NAMALWA (cell line): ENCODE results near the gene TMEM9.

Source experiments
- DNase-seq: peaks from one replicate; pipeline ENCODE4 v3.0.0-alpha.2; 2015; ENCODE audit warnings: low spot score

Gene TMEM9

DNA sequence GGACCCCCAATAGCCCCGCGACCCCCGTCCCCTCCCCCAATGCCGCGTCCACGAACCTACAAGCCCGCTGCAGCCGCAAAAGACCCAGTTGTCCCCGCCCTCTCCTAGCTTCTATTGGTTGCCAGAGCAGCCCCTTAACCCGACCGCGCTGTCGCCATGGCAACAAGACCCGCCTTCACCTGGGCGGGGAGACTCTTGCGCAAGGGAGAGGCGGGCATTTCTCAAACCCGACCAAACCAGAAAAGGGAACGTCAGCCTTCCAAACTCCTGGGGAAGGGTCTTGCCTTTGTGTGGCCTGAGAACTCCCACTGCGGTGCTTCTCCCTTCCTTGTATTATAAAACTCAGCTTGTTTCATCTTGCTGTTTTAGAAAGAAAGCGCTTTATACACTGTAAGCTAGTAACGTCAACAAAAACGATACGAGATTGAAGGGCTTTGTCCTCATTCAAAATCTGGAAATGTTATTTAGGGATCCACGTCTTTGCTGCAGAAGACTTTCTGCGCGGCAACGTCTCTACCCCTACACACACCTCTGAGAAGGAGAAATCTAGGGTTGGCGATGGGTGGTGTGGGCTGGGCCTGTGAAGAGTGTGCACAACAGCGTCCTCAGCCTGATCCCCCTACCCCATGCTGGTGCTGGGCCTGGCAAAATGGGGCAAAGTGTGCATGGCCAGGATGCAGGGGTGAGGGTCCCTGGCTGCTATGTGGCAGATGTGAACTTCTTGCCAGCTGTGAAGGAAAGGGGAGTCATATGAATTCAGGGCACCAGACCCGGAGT, at the start of gene TMEM9:
Gene TMEM9, minus strand, starts transcription at position 86 of the 777 bp plus-strand sequence. CDS start 551 bp downstream, outside the sequence.
- peak; percentile 97 for DNase-seq

DNA sequence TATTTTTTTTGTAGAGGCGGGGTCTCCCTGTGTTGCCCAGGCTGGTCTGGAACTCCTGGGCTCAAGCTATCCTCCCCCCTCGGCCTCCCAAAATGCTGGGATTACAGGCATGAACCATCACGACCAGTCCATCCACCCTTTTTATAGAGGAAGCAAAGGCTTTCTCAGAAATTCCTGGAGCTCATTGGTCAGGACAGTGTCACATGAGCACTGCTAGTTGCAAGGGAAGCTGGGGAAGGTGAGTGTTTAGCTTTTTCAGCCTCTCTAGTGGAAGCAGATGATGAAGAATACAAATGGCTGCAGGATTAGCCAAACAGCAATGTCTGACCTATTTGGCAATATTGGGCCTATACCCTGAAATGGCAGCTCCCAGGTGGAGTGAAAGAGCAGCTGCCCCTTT, 44.3 kb upstream of the TMEM9 start:
- no peak for DNase-seq

DNA sequence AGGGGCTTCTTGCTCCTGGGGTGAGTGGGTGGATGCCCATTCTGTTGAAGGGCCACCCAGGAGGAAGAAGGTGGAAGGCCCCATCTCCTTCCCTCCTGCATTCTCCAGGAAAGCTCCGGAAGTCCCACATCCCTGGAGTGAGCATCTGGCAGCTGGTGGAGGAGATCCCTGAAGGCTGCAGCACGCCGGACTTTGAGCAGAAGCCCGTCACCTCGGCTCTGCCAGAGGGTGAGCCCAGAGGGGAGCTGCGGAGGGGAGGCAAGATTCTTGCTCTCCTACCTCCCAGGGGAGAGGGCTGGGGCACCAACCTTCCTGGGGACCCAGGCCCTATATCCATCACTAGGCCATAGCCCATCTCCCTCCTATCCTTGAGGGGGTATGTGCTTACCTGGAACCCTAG, 39.8 kb upstream of the TMEM9 start:
- DNase-seq = no peak

DNA sequence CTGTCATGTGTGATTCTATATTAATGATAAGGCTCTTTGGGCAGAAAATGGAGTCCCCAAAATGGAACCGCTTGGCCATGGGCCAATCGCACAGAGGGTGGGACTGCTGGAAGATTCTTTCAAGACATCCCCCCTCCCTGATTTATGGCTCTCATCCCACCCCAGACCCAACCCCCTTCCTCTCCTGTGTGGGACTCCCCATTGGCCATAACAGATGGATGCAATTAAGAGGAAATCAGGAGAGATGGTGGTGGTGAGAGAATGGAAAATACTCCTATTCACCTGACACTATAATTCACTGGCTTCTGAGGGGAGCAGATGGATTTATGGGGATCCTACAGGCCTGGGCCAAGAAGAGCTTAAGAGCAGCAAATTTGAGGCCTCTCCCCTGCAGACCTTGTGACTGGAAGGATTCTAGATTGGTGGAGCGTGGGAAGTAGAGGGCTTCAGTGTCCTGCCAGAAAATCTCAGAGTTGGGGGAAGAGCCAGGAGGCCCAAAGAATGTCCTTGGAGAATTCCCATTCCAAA, 38.1 kb upstream of the TMEM9 start:
- no peak for DNase-seq

DNA sequence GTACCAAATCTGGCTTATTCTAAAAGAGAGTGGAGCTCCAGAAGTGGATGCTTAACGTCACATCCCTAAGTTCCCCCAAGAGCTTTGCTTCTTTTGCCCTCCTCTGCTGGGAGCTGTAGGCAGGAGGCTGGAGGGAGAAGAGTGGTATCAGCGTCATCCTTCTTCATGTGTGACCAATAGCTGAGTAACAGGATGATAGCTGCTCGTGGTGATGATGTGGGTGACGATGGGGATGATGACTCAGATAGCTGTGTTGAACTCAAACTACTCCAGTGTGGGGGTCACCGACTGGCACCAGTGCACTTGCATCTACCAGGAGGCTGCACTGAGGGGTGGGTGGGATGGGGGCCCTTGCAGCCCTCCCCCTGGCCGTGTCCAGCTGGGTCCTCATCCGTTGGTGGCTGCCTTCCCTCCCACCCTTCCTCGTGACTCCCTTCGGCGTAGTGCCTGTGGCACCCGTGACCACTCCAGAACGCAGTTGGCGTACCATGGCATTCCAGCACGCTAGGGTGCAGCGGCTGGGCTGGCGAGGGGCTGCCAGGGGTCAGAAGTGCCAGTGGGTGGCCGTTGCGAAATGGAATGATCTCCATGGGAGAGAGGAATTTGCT, 37.5 kb upstream of the TMEM9 start:
- no peak for DNase-seq

DNA sequence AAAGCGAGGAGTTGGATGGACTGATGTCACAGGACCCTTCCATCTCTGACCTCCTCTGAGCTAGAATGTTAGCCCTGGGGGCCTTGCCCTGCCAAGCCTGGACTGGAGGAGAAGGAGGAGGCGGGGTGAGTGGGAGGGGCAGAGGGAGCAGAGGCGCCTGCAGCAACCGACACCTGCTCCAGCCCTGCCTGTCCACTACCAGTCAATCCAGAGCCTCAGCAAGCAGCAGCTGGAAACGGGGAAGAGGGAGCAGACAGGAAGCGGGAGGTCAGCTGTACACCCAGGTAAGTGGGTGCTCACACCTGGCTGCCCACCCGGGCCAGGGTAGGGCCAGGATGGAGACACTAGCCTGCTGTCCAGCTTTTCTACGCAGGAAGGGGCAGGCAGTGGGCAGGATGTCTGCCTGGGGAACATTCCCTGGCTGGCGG, 36.4 kb upstream of the TMEM9 start, which contains the start of gene IGFN1:
Gene IGFN1, plus strand, starts transcription at position 201 of the 428 bp plus-strand sequence. CDS start 2,470 bp downstream, outside the sequence.
- DNase-seq = no peak

DNA sequence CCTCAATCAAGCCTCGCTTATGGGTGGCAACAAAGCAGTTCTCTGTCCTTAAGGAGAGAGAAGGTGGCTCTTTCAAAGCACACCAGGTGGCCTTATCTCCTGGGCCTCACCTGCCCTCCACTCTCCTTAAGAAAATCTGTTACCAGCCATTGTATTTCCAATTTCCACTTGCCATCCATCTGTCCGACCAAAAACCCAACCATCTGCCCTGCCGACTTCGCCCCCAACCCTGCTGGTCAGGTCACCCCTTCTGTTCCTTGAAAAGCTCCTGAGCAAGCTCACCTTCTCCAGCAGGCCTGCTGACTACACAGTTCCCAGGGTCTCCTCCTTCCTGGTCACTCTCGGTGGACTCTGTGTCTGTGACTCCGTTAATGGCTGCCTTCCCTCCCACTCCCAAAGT, 35.7 kb upstream of the TMEM9 start:
- DNase-seq = no peak

DNA sequence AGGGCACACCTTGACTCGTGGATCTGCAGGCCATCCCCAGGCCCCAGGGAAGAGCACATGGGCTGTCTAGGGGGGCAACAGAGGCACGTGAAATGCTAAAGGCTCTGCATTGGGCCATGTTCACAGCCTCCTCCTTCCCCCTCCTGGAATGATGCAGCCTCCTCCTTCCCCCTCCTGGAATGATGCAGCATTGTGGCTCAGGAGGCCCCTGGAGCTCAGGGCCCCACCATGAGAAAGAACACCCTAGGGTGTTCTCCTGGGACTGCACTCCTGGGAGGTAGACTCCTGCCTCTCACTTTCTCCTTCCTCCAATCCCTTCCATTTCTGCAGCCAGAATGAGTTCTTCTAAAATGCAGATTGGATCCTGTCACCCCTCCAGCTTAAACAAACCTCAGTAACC, 34.8 kb upstream of the TMEM9 start:
- no peak for DNase-seq

DNA sequence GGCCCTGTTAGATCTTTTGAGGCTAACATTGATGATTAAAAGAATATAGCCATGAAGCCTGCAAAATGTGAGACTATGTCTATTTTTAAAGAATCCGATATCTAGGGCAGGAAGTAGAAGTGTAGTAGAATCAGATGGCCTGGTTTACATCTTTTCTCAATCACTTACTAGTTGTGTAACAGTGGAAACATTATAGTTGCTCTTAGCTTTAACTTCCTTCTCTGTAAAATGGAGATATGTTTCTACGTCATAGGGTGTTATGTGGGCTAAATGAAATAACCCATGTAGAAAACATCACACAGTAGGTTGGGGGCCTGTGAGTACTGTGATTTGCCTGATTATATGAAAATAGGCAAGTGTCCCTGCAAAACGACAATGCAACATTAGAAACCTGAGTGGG, 31.9 kb upstream of the TMEM9 start:
- no peak for DNase-seq

DNA sequence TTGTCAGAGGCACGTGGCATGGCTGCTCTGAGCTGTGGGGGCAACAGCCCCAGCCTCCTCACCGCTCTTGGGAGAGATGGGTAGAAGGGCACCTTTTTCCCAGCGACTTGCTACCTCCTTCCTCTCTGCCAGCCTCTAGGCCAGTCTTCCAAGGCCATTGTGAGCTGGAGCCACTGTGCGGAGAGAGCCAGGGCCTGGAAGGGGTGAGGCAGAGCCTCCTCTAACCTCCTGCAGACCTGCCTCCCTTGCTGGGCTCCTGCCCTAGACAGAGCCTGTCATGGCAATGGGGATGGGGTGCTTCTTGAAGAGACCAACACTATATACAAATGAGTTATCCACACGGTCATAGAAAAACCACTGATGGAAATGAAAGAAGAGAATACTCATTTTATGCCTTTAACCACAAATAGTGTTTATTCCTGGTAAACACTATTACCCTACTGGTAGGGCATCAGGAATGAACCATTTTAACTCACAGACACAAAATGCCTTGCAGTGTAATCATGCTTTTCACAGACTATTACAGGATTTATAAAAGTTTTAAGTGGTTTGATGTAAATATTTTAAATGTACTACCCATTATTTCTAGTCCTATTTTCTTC, 31.4 kb upstream of the TMEM9 start:
- DNase-seq = no peak

DNA sequence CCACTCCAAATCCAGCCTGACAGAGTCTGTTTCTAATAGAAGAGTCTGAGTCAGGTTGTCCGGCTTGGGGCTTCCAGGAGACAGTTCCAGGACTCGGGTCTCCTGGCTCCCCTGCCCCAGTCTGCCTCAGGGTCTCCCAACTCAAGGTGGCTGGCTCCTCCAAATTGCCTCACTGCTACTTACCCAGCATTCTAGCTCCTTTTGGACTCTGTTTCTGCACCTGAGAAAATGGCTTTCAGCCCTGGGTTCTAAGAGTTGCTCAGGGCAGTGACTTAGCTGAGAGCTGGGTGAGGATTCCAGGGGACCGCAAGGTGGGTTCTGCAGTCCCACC, 30.8 kb upstream of the TMEM9 start:
- DNase-seq = no peak

DNA sequence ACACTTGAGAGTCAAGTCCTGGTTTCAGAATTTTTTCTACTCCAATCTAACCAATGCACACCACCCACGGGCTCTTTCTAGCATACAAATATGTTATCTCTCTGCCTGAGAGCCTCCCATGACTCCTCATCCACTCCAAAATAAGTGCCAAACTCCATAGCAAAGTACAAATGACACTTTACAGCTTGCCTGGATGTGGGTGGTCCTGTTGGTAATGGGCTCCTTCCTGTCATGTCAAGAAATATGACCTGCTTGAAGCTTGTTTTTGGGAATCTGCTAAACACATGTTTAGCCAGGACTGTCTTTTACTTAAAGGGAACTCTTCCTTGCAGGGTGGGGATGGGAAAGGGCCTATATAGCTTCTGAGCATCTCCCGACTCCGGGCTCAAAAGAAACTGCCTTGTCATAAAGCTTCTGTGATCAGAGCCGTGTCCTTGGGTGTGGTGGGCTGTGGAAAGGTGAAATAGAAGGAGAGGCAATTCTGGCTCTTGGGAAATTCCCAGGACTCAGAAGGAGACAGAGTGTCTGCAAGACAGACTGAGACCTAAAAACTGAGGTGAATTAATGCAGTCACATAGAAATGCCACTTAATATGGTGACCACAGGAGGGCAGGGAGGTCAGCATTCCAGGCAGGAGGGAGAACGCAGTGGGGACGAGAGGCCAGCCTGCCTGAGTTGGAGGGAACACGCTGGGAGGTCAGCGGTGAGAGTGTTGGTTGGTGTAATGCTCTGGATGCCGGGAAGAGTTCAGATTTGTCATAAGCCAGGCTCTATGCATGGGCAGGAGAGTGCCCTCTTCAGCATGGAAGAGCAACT, 30.2 kb upstream of the TMEM9 start:
- DNase-seq = no peak

DNA sequence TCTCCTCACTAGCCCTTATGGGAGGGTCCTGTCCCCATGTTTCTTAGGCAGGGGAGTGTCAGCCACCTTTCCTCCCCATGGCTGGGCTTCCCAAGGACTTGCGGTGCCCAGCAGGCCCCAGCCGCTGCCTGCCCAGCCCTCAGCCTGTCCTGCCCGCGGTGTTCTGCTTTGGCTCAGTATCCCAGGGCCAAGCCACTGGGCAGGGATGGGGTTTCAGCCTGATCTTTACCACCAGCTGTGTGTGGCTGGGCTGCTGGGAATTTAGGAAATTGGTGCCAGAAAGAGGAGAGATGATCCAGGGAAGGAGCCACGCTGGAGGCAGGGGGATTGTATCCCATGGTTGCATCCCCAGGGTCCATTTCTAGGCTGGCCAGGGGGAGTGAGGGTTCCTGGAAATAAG, 29.5 kb upstream of the TMEM9 start:
- DNase-seq = no peak

DNA sequence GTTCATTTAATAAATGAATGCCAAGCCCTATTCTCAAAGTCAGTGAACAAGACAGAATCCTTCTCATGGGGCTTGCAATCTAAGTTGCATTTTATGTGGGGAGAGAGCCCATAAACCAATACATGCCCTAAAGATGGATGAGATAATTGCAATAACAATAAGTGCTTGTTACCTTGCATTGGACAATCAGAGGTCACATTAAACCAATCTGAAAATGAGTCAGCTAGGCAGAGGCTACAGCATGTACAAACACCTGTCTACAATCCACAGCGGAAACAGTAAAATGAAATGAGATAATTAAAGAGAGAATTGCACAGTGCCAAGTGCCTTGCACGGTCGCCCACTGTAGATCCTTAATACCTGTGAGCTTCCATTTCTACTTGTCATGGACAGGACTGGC, 28.9 kb upstream of the TMEM9 start:
- DNase-seq = no peak

DNA sequence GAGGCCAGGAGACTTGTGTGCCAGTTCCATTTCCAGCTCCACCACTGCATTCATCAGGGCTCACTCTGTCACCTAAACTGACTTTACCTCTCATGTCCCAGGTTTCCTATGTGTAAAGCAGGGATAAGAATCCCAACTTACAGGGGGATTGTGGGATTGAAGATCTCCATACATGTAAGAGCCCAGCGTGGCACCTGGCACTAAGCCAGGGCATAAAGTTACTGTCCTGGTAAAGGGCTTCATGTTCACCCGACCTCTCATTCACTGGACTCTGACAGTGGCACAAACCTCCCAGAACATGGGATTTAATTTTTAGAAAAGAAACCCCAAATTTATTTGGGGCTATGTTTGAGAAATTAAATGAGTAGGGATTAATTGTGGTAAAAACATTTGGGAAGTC, 27.5 kb upstream of the TMEM9 start:
- no peak for DNase-seq

DNA sequence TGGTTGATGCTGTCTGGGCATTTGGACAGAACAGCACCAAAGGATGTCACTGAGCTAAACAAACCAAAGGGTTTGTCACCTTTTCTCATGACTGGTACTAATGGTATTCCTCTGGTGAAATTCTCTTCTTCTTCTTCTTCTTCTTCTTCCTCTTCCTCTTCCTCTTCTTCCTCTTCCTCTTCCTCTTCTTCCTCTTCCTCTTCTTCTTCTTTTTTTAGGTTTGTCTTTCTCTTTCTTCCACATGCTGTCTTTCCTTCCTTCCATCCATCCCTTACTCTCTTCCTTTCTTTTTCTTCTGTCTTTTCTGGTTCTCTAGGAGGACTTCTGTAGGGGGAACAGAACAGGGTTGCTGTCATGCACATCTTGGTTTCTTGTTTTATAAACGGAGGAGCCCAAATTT, 27.0 kb upstream of the TMEM9 start:
- no peak for DNase-seq

DNA sequence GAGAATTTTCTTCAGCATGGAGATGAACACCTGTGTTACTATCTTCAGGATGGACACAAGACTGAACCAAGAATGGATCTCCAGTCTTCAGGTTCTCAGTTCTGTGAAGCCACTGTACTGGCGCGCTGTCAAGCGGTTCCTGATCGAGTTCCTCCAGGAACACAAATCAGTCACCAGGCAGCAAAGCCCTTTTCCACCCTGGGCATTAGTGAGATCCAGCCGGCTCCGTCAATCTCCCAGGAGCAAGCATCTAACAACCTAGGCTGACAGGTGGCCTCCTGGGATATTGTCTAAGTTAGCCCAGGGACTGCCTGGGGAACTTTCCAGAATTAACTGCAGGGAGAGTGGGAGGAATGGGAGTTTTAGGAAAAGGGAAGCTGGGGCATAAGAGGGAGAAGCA, 26.6 kb upstream of the TMEM9 start:
- no peak for DNase-seq

DNA sequence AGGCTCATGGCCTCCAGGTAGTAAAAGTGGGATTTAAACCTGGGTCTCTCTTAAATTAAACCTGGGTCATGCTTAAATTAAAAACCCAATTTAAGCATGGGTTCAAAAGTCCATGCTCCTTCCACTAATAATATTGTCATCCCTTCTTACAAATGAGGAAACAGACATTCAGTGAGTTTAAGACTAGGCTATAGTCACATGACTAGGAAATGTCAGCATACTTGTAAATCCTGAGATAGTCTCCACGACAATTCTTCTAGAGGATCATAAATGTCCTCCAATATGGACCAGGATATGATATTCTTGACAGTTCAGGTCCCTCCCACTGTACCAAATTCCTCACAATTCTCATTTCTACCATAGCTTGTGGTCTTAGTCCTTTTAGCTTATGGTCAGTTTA, 25.9 kb upstream of the TMEM9 start:
- DNase-seq = no peak

DNA sequence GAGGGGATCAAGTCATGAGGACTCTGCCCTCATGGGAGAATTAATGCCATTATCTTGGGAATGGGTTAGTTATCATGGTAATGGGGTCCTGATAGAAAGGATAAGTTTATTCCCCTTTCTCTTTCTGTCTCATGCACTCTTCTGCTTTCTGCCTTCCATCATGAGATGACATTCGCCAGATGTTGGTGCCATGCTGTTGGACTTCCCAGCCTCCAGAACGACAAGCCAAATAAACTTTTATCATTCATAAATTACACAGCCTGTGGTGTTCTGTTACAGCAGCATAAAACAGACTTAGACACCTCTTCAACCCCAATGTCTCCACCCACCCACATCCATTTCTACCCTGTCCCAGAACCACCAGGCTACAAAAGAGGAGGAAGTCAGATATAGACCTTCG, 24.4 kb upstream of the TMEM9 start:
- no peak for DNase-seq

DNA sequence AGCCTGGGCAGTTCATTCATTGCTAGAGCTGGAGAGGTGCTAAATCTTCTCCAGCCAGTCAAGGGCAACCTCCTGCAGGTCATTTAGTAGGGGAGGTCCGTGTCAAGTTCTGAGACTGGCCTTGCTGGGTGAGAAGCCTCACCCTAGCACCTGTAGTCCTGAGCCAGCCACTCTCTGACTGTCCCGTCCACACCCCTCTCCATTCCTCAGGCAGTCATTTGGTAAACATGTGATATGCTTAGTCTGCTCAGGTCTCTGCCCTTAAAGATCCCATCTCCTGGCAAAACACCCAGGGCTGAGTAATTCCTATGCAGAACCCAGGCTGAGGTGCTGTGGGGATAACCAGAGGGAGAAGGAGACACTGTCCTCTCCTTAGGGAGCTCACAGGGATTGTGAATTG, 22.7 kb upstream of the TMEM9 start:
- no peak for DNase-seq

DNA sequence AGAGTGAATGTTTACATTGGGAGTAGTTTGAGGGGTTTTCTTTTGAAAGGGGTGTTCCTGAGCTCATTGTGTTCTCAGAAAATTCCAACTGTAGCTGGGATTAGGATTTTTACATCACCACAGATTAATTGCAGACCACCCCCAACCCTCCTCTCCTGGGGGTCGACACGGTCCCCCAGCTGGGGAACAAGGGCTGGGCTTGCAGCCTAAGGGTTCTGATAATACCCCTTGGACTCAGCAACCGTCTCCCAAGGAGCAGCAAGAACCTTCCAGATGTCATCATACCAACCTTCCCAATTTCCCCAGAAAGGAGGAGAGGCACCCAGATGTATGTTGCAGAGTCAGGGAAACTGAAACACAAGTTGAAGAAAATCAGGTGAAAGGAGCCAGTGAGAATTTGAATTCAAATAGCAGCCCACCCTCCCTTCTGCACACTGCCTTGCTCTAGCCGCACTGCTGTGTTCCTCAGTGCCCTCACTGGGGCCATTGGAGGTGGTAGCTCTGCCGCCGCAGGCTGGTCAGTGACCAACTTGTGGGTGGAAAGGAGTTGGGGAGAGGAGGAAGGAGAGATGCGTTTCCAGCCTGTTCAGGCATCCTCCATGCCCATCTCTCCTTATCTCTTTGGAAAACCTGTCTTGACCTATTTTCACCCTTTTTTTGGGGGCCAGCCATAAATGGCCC, 21.7 kb upstream of the TMEM9 start:
- no peak for DNase-seq

DNA sequence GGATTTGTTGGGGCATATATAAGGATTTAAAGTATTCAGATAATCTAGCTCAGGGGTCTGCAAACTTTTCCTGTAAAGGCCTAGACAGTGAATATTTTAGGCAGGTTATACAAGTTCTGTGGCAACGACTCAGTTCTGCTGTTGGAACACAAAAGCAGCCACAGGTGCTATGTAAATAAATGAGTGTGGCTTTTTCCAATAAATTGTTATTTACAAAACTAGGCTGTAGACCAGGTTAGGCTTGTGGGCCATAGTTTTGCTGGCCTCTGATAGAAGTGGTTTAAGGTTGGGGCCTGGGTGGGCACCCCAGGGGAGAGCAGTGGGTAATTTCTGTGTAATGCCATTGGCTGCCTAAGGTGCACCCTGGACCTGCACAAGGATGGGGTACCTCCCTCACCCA, 19.5 kb upstream of the TMEM9 start:
- no peak for DNase-seq
